Measurements from ENCODE around the gene C5AR1. TPM values are rescaled to one million over a fixed set of nuclear protein-coding genes. Genes with fewer than 3 reads are reported as not detected.

C5AR1 gene
- total RNA-seq, 1 experiment from 2014 or later: 6.2 TPM

DNA sequence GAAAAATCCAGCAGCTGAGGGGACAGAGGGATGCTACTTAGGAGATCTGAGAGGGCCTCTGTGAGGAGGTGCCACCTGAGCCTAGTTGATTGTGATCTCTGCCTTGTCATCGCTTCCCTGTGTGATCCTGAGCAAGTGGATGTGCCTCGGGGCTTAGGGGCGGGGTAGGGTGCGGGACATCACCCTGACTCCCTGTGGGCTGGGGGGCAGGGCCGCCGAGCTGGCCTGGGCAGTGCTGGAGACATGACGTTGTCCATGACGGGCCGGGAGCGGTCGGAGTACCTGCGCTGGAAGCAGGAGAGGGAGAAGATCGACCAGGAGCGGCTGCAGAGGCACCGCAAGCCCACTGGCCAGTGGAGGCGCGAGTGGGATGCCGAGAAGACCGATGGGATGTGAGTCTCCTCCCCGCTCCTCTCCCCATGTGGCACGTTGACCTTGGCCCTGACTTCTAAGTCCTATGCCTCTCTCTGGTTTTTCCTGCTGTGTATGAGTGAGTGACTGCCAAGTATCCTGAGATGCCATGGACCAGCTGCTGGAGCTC is 43.2 kb upstream of the C5AR1 start:
- Mint-ChIP-seq H3K36me3 (ENCODE audit: insufficient read depth, unreplicated experiment) (peaks cover 59% of the 10 kb centered on the region), H3K27ac (ENCODE audit: unreplicated experiment) (no peak overlapping the region), H3K4me3 (ENCODE audit: low read depth, unreplicated experiment) (no peak overlapping the region), H3K27me3 (ENCODE audit: unreplicated experiment) (no peaks in the 10 kb centered on the region), H3K9me3 (ENCODE audit: low read depth, unreplicated experiment) (no peaks in the 10 kb centered on the region), H3K4me1 (ENCODE audit: low read depth, unreplicated experiment) (no peaks in the 10 kb centered on the region)
- CTCF ChIA-PET: interaction anchor here (0.7 kb wide), 1 partner anchor 603 kb away, joined by 3 read pairs; no protein-coding TSS in a partner anchor
- intact Hi-C loops (cut with micrococcal nuclease; ENCODE audit: unreplicated experiment): no loop called here
- no peak for DNase-seq
- no TSS peak for BruUV-seq (replicated peaks)
- TF ChIP-seq, protein P1, sequence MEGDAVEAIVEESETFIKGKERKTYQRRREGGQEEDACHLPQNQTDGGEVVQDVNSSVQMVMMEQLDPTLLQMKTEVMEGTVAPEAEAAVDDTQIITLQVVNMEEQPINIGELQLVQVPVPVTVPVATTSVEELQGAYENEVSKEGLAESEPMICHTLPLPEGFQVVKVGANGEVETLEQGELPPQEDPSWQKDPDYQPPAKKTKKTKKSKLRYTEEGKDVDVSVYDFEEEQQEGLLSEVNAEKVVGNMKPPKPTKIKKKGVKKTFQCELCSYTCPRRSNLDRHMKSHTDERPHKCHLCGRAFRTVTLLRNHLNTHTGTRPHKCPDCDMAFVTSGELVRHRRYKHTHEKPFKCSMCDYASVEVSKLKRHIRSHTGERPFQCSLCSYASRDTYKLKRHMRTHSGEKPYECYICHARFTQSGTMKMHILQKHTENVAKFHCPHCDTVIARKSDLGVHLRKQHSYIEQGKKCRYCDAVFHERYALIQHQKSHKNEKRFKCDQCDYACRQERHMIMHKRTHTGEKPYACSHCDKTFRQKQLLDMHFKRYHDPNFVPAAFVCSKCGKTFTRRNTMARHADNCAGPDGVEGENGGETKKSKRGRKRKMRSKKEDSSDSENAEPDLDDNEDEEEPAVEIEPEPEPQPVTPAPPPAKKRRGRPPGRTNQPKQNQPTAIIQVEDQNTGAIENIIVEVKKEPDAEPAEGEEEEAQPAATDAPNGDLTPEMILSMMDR (IDR thresholded peaks at IDR 0.05; ENCODE audit: unreplicated experiment): no peak

DNA sequence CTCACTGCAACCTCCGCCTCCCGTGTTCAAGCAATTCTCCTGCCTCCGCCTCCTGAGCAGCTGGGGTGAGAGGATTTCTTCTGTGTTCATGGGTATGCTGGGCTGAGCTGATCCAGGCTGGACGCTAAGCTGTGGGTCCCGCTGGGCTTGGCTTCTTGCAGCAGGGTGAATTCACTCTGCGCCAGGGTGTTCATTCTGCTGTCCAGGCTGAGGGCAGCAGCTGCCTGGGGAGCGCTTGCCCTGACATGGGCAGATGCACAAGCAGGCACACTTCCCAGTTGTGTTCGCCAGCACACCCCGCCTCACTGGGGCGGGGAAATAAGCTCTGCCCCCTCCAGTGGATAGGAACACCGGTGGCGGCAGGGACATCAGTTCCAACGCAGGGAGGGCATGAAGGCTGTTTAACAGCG is 42.3 kb upstream of the C5AR1 start:
- TF ChIP-seq, protein P1 (IDR thresholded peaks at IDR 0.05; ENCODE audit: unreplicated experiment): no peak
- no TSS peak for BruUV-seq (replicated peaks)
- intact Hi-C loops (cut with micrococcal nuclease; ENCODE audit: unreplicated experiment): no loop called here
- Mint-ChIP-seq H3K4me1 (ENCODE audit: low read depth, unreplicated experiment) (peaks cover 4% of the 10 kb centered on the region), H3K9me3 (ENCODE audit: low read depth, unreplicated experiment) (no peaks in the 10 kb centered on the region), H3K4me3 (ENCODE audit: low read depth, unreplicated experiment) (no peak overlapping the region), H3K36me3 (ENCODE audit: insufficient read depth, unreplicated experiment) (peaks cover 68% of the 10 kb centered on the region), H3K27me3 (ENCODE audit: unreplicated experiment) (no peaks in the 10 kb centered on the region), H3K27ac (ENCODE audit: unreplicated experiment) (no peak overlapping the region)
- DNase-seq: no peak
- CTCF ChIA-PET: no interaction called here

DNA sequence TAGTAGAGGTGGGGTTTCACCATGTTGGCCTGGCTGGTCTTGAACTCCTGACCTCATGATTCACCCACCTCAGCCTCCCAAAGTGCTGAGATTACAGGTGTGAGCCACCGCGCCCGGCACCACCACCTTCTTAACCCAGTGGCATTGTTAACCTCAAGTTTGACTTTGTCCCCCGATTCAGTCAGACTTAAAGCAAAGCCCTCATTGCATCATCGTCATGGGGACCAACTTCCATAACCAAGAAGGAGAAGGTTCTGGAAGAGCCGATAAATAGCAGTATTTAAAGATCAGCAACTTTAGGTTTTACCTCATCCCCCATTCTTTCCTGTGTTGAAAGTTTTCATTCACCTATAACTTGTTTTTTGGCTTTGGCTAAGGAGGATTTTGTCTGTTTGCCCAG is 41.6 kb upstream of the C5AR1 start:
- Mint-ChIP-seq H3K27ac (ENCODE audit: unreplicated experiment) (no peak overlapping the region), H3K4me1 (ENCODE audit: low read depth, unreplicated experiment) (peaks cover 11% of the 10 kb centered on the region), H3K36me3 (ENCODE audit: insufficient read depth, unreplicated experiment) (peaks cover 75% of the 10 kb centered on the region), H3K27me3 (ENCODE audit: unreplicated experiment) (no peaks in the 10 kb centered on the region), H3K4me3 (ENCODE audit: low read depth, unreplicated experiment) (no peak overlapping the region), H3K9me3 (ENCODE audit: low read depth, unreplicated experiment) (no peaks in the 10 kb centered on the region)
- DNase-seq: no peak
- CTCF ChIA-PET: no interaction called here
- intact Hi-C loops (cut with micrococcal nuclease; ENCODE audit: unreplicated experiment): no loop called here
- BruUV-seq (replicated peaks): no TSS peak
- TF ChIP-seq, protein P1 (IDR thresholded peaks at IDR 0.05; ENCODE audit: unreplicated experiment): no peak

DNA sequence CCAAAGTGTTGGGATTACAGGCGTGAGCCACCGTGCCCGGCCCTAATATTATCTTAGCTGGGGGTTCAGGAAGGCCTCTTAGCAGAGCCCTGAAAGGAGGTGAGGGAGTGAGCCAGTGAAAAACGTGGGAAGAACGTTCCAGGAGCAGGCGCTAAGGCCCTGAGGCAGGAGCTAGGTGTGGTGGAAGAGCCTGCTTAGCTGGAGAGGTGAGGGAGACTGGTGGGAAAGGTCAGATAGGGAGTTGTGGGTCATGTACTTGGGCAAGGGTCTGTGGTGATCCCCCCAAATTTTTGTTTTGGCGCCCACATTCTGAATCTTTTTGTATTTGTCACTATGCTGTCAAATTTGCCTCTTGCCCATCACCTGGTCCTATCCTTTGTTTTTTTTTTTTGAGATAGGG is 40.1 kb upstream of the C5AR1 start:
- CTCF ChIA-PET: interaction anchor here (0.5 to 0.6 kb wide), 2 partner anchors 50 to 138 kb away, joined by 3 to 4 read pairs; no protein-coding TSS in a partner anchor
- Mint-ChIP-seq H3K4me3 (ENCODE audit: low read depth, unreplicated experiment) (no peak overlapping the region), H3K27ac (ENCODE audit: unreplicated experiment) (no peak overlapping the region), H3K9me3 (ENCODE audit: low read depth, unreplicated experiment) (no peaks in the 10 kb centered on the region), H3K4me1 (ENCODE audit: low read depth, unreplicated experiment) (peaks cover 11% of the 10 kb centered on the region), H3K27me3 (ENCODE audit: unreplicated experiment) (no peaks in the 10 kb centered on the region), H3K36me3 (ENCODE audit: insufficient read depth, unreplicated experiment) (peaks cover 82% of the 10 kb centered on the region)
- no TSS peak for BruUV-seq (replicated peaks)
- intact Hi-C loops (cut with micrococcal nuclease; ENCODE audit: unreplicated experiment): no loop called here
- no peak for DNase-seq
- TF ChIP-seq, protein P1 (IDR thresholded peaks at IDR 0.05; ENCODE audit: unreplicated experiment): no peak

Data from Calu3 (cell line).